CD4-positive, alpha-beta T cell treated with Interleukin-15 for 4 hours (primary cell): ENCODE results near the gene MRPS7.
"Not testable (repeated sequence)": the region's sequence is repeated elsewhere in the genome, so short reads cannot be mapped to it uniquely, and the experiment has no call there.

ENCODE experiments used
- DNase-seq: peaks from one replicate; pipeline ENCODE4 v3.0.0-alpha.2; 2020; ENCODE audit warnings: low spot score

MRPS7 gene

DNA sequence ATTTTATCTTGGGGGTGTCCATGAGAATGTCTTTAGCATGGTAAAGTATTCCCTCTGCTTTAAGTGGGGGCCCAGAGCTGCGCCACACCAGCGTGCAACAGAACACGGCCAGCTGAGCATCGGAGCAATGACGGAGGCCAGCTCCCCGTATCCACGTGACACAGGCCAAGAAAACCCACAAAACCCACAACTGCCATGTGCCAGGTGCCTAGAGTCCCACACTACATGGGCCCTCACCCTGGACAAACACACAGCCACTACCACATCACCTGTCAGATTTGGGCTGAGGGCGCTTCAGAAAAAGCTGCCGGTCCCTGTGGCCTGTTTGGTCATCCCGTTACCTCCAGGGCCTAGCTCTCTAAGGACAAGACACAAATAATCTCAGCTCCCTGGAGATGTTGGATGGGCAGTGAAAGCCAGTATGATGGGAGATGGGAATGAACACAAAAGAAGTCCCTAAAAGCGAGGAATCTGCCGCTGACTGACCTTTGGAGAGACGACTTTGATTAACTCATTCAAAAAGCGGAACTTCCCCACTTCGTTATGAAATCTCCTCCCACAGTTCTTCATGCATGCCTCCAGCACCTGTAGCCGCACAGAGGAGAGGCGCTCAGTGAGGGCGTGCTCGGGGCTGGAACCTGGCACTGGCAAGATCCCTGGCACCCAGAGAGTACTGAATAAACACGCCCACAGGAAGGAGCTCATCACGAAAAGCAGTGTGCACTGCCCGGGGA, 17.4 kb upstream of the MRPS7 start:
- DNase-seq: no peak

GRCh38 chr17:75245011-75245410, 16.7 kb upstream of the MRPS7 start:
- DNase-seq: no peak

DNA sequence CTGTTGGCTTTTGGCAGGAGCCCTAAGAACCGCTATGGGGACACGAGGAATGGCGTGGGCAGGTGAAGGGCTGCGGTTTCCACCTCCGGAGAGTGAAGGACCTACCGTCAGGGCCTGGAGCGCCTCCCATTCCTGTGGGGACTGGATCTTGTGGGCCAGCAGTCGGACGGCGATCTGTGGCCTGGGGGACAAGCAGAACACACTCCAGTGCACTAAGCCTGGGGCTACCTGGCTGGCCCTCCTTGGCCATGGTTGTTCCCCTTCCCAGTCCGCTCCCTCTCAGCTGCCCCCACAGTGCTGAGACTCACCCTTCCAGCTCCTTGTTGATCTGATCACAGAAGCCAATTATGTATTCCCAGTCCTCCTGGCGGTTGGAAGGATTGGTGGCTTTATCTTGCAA, 15.3 kb upstream of the MRPS7 start:
- no peak for DNase-seq

- no peak for DNase-seq
Measured at GRCh38 chr17:75249564-75249963, 12.1 kb upstream of the MRPS7 start.

GRCh38 chr17:75250009-75250471, 11.6 kb upstream of the MRPS7 start:
- DNase-seq: peak; percentile 69

DNA sequence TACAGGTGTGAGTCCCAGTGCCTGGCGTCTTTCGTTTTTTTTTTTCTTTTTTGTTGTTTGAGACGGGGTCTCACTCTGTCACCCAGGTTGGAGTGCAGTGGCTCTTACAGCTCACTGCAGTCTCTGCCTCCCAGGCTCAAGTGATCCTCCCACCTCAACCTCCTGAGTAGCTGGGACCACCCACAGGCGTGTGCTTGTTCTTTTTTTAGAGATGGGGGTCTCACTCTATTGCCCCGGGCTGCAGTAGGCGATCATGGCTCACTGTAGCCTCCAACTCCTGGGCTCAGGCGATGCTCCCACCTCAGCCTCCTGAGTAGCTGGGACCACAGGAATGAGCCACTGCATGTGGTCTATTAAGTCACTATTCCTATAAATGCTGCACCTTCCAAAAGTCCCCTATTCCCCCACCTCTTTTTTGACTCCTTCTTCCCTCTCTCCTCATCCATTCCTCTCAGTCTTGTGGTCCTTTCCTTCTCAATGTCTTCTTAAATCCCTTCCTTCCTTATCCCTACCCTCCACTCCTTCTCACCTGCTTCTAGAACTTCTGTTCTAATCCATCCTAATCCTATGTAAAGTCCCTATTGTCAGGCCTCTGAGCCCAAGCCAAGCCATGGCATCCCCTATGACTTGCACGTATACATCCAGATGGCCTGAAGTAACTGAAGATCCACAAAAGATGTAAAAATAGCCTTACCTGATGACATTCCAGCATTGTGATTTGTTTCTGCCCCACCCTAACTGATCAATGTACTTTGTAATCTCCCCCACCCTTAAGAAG, 9.5 kb upstream of the MRPS7 start:
- no peak for DNase-seq

DNA sequence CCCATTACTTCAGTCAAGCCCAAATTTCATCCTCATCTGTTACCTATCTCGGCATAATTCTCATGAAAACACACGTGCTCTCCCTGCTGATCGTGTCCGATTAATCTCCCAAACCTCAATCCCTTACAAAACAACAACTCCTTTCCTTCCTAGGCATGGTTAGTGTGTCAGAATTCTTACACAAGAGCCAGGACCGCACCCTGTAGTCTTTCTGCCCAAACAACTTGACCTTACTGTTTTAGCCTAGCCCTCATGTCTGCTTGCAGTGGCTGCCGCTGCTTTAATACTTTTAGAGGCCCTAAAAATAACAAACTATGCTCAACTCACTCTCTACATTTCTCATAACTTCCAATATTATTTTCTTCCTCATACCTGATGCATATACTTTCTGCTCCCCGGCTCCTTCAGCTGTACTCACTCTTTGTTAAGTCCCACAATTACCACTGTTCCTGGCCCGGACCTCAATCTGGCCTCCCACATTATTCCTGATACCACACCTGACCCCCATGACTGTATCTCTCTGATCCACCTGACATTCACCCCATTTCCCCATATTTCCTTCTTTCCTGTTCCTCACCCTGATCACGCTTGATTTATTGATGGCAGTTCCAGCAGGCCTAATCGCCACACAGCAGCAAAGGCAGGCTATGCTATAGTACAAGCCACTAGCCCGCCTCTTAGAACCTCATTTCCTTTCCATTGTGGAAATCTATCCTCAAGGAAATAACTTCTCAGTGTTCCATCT, 5.6 kb upstream of the MRPS7 start:
- not testable (repeated sequence) for DNase-seq

DNA sequence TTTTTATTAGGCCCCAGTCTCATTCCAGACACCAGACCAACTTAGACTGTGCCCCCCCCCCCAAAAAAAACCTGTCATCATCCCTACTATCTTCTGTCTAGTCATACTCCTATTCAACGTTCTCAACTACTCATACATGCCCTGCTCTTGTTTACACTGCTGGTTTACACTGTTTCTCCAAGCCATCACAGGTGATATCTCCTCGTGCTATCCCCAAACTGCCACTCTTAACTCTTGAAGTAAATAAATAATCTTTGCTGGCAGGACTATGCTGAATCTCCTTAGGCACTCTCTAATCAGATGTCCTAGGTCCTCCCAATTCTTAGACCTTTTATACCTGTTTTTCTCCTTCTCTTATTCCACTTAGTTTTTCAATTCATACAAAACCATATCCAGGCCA, 4.5 kb upstream of the MRPS7 start:
- DNase-seq: not testable (repeated sequence)

DNA sequence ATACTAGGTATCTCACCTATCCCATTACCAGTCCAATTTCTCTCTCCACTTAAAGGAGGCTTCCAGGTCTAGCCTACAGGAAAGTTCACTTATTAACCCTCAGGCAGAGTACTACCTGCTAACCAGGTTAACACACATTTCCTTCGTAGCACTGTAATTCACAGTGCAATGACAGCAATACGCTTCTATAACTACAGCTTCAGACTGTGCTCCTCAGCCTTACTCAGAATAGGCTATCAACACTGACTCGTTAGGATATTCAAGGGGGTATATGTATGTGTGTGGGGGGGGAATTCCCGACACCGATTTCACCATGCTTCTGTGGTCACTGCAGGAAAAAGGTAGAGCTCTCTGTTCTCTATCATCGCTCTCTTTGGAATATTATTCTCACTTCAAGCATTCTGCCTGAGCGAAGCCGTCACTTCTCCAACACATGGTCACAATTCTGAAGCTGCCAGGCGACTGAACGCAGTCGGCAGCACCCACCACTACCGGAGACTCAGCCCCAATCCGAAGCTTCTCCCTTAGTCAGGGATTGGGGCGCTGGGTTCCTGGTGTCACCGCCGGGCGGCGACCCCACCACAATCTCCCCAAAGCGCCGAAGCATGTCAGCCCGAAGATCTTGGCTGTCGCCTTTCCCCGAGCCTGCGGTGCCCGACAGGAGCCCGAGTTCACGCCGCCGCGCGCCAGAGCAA, 891 bp upstream of the MRPS7 start:
- DNase-seq: peak; percentile 53

- no peak for DNase-seq
Measured at GRCh38 chr17:75262112-75262606, 480 bp downstream of the MRPS7 start.

DNA sequence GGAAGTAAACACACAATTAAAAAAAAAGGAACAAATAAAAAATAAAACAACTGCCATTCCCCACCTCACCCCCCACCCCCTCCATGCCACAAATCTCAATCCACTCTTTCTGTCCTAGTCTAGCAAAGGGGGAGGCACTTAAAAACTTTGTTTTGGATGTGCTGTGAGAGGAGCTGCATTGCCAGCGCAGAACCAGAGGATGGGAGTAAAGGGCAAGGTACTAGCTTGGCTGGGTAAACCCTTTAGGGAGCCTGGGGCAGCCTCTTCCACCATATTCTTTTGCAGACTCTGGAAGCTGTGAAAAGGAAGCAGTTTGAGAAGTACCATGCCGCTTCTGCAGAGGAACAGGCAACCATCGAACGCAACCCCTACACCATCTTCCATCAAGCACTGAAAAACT, 1.4 kb downstream of the MRPS7 start:
- no peak for DNase-seq

- no peak for DNase-seq
Measured at GRCh38 chr17:75265614-75266315, 4.1 kb downstream of the MRPS7 start.

- no peak for DNase-seq
Measured at GRCh38 chr17:75266316-75267152, 4.9 kb downstream of the MRPS7 start.

GRCh38 chr17:75267153-75267410, 5.4 kb downstream of the MRPS7 start:
- DNase-seq: no peak

- no peak for DNase-seq
Measured at GRCh38 chr17:75267411-75268232, 5.9 kb downstream of the MRPS7 start.

DNA sequence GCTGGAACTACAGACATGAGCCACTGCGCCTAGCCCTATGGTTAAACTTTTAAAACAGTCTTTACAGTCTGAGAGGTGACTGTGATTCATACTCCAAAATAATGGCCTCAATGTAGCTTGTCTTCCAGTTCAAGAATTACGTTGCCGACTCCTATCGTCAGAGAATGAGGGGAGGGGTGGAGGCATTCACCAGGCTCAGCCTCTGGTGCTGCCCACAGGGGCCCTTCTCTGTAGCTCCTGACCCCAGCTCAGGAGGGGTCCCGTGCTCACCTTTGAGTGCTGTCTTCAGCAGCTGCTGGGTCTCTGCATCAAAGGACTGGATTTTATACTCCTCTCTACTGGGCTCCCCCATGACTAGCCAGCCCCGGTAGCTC, 8.2 kb downstream of the MRPS7 start:
- DNase-seq: no peak

DNA sequence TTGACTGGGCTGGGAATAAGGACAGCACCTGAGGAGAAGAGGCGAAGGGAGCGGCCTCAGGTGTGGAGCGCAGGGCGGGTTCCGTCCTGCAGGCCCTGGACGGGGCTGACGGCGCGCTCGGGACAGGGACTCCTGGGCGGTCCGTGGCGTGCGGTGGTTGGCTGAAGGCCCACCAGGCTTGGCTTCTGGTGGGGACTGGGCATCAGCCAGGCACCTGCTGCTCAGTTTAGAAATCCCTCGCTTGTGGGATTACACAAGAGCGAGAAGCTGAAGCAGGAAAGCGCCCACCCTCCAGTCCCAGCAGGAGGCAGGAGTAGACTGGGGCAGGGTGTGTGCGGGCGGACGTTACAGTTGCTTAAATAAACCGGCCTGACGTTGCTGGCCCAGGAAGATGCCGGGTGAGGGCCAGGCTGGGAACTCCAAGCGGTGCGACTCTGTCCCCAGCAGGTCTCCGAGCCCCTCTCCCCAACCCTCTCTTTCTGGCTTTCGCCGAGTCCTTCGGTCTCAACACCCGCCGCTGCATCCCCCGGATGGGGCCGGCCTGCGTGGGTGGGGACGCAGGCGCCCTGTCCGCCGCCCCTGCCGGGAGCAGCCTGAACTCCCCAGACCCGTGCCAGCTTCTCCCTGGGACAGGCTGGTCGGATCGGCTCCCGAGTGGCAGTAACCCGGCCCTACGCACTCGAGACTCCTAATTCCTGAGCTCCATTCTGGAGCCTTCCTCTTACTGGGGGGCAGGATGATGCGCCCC, 8.7 kb downstream of the MRPS7 start:
- peak; percentile 25 for DNase-seq

DNA sequence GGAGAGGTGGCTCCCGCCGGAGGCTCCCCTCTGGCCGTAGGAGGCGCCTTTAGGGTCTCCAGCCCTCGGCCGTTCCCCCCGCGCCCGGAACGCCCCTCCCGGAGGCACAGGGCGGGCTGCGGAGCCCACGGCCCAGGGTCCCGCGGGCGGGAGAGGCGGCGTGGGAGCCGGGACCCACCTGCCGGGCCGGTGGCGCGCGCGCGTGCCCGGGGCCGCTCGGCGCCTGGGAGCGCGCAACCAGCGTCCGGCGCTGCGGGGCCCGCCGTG, 9.2 kb downstream of the MRPS7 start, which contains the start of gene MIF4GD:
TSS of gene MIF4GD (minus strand) at position 266 of the 267 bp plus-strand sequence. CDS start 1,036 bp downstream, outside the sequence.
- DNase-seq: no peak
